AG04449 (cell line): ENCODE measurements around the gene UBN1.

Experiments used
- CTCF ChIA-PET: fragments of 350-600 bp; formaldehyde crosslinking; extraction: SDS; loops from one replicate; lab custom pipeline; 2021; ENCODE audit warnings: antibody characterized with exemption; lab: Yijun Ruan, JAX
- POLR2A ChIA-PET: fragments of 400-600, 350-600 bp; formaldehyde crosslinking; extraction: SDS; loops from one replicate; lab custom pipeline; 2020; ENCODE audit warnings: antibody characterized with exemption, inconsistent platforms; lab: Yijun Ruan, JAX
- DNase-seq: peaks from one replicate; pipeline ENCODE4 v3.0.0-alpha.2; 2010; ENCODE audit warnings: low read depth, low spot score
- H3K4me3 ChIP-seq: 2 replicates; pipeline ENCODE4 v1.5.1; 2011; ENCODE audit warnings: low read depth, mild to moderate bottlenecking, control low read depth, low read length
- TF ChIP-seq, protein P1 (sequence below): IDR thresholded peaks from one replicate; pipeline ENCODE4 v1.5.1; 2011; ENCODE audit warnings: mild to moderate bottlenecking, moderate library complexity, low read length, control low read depth, inconsistent platforms; ENCODE audit not compliant: insufficient read depth; ENCODE audit errors: missing control alignments

UBN1 gene

DNA sequence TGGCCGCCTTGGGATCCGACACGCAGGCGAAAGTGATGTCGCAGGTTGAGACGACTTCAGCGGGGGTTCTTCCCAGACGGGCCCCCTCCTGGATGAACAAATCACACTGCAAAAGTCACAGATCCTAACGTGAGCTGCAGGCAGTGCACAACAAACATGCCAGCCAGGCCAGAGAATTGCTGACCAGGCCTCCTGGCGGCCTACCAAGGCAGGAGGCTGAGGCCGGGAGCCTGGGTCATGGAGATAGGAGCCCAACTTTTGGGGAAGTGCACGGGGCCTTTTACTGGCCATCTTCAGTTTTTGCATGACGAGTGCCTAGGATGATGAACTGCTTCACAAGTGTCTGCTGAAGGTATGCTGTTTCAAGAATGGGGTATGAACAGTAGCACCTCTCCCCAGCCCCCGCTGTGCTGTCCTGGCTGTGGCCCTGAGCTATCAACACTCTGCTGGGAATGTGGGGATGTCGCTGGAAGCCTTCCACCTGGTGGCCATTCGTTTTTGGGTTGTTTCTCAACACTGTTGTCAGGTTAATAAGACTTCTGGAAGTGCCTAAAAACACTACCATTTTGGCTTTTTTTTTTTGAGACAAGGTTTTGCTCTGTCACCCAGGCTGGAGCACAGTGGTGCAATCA, 32.6 kb upstream of the UBN1 start:
- POLR2A ChIA-PET: no interaction called here
- CTCF ChIA-PET: interaction anchor here (1.2 kb wide), 1 partner anchor 141 kb away, joined by 4 read pairs; no protein-coding TSS in a partner anchor
- no peak for DNase-seq
- no peak overlapping the region for H3K4me3 ChIP-seq
- TF ChIP-seq, protein P1, sequence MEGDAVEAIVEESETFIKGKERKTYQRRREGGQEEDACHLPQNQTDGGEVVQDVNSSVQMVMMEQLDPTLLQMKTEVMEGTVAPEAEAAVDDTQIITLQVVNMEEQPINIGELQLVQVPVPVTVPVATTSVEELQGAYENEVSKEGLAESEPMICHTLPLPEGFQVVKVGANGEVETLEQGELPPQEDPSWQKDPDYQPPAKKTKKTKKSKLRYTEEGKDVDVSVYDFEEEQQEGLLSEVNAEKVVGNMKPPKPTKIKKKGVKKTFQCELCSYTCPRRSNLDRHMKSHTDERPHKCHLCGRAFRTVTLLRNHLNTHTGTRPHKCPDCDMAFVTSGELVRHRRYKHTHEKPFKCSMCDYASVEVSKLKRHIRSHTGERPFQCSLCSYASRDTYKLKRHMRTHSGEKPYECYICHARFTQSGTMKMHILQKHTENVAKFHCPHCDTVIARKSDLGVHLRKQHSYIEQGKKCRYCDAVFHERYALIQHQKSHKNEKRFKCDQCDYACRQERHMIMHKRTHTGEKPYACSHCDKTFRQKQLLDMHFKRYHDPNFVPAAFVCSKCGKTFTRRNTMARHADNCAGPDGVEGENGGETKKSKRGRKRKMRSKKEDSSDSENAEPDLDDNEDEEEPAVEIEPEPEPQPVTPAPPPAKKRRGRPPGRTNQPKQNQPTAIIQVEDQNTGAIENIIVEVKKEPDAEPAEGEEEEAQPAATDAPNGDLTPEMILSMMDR: no peak

DNA sequence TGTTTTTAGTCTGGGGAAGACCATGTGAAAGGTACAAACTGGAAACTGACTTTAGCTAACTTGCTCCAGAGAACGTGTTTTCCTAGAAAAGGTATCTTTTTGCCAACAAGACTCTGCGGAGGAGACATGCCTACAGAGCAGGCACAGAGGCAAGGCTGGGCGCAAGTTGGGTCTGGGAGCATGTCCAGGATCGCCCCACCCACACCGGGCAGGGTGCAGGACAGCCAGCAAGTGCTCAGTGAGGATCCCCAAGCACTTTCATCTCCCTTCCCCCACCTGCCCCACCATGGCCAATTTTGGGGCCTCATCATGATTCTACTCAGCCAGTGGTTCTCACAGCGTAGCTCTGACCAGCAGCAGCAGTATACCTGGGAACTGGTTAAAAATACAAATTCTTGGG, 26.6 kb upstream of the UBN1 start:
- no peak overlapping the region for H3K4me3 ChIP-seq
- ChIA-PET POLR2A (no interaction called here), CTCF (interaction anchor here (1.8 kb wide), 1 partner anchor 26 kb away, joined by 4 read pairs; no protein-coding TSS in a partner anchor)
- no peak for DNase-seq
- TF ChIP-seq, protein P1: no peak

DNA sequence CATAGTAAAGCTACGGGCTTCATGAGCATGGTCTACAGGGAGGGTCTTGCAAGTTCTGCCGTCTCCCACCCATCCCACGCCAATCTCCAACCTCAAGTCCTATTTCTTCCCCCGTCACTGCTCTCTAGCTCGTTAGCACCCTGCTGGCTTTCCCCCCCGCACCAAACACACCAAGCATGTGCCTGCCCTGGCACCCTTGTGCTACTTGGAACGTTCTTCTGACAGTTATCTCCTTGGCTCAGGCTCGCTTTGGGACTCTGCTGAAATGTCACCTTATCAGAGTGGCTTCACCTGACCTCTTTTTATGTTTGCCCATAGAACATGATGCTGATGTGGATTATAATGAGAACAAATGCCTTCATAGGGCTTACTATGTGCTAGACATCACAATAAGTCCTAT, 22.1 kb upstream of the UBN1 start:
- H3K4me3 ChIP-seq: no peak overlapping the region
- no peak for DNase-seq
- TF ChIP-seq, protein P1: no peak
- POLR2A ChIA-PET: no interaction called here
- CTCF ChIA-PET: interaction anchor here (1.1 kb wide), 1 partner anchor 131 kb away, joined by 3 read pairs; no protein-coding TSS in a partner anchor

DNA sequence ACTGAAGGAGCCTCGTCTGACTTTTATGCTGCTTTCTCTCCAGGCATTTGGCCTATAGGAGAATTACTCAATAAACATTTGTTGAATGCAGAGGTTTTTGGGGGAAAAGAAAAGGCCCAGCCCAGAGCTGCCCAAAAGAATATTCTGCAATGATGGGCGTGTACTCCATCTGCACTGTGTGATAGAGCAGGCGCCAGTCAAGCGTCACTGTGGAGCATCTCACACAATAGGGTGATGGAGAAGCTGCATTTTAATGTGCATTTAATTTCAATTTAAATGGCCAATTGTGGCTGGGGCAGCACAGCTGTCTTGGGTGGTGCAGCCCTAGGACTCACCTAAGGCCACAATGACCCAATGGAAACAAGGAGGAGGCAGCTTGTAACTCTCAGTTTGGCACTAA, 20.8 kb upstream of the UBN1 start:
- POLR2A ChIA-PET: no interaction called here
- no peak overlapping the region for H3K4me3 ChIP-seq
- TF ChIP-seq, protein P1: no peak
- no peak for DNase-seq
- CTCF ChIA-PET: no interaction called here

DNA sequence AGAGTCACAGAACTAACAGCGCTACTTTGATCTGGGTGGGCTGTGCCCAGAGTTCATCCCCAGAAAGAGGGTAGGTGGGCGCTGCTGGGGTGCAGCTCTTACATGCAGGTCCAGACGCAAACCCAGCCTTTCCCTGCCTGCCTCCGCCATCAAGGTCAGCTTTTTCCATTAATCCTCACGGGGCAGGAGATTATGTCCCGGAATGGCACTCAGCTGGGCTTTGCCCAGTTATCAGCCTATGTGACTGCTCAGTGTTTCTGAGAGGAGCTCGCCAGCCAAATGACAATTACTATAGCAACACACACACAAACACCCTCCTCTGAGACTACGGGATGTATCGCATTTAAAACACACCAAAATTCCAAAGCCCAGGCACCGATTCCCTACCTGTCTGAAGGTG, 20.3 kb upstream of the UBN1 start:
- DNase-seq: no peak
- CTCF ChIA-PET: interaction anchor here (0.8 kb wide), 1 partner anchor 129 kb away, joined by 3 read pairs; no protein-coding TSS in a partner anchor
- POLR2A ChIA-PET: no interaction called here
- H3K4me3 ChIP-seq: no peak overlapping the region
- TF ChIP-seq, protein P1: no peak

DNA sequence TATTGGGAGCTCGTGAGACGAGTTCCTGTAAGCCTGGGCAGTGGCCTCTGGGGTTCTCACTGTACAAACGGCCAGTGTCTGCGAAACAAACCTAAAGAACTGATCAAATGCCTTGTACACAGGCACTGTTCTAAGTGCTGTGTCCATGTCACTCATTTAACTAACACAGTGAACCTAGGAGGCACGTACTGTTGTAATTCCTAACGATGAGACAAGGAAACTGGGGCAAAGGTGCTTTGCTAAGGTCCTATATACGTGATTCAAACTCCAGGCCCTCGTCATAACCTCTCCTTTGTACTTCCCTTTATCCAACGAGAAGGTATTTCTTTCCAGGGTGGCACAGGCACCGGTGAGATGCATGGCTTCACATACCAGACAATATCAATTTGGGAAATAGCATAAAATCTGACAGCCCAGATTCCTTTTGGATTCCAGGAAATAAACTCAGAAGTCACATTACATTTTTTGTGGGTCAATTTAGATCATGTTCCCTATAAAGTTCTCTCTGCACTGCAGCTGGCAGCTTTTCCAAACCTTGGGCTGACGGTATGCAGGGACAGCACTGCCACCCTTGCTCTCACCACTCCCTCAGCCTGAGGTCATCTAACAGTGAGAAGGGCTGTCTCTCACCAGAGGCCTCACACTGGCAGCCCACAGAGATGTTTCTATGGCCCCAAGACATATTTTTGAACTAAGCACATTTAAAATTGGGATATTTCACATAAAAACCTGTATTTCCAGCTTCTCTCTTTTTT, 18.5 kb upstream of the UBN1 start:
- ChIA-PET POLR2A (interaction anchor here (0.6 kb wide), 1 partner anchor 212 kb away, joined by 3 read pairs; no protein-coding TSS in a partner anchor), CTCF (no interaction called here)
- DNase-seq: no peak
- H3K4me3 ChIP-seq: no peak overlapping the region
- TF ChIP-seq, protein P1: no peak
